PC-9 (cell line): ENCODE results near the gene SP6. TPM values are rescaled to one million over a fixed set of nuclear protein-coding genes. Genes with fewer than 3 reads are reported as not detected.

ENCODE experiments used
- BruUV-seq: library from RNA; stranded (reverse); fragments of 400-500 nt; replicated peaks from 2 replicates; lab custom pipeline; 2021; lab: Mats Ljungman, UMichigan
- CTCF ChIA-PET: fragments of 300-600 bp; sonication (Branson Sonifier 250); formaldehyde crosslinking; loops from one replicate; lab custom pipeline; 2022; ENCODE audit warnings: antibody characterized with exemption; lab: Charles Lee
- POLR2A ChIA-PET: fragments of 300-600 bp; sonication (Branson Sonifier 250); formaldehyde crosslinking; loops from one replicate; lab custom pipeline; 2022; ENCODE audit warnings: antibody characterized with exemption; ENCODE audit not compliant: unreplicated experiment; lab: Charles Lee
- DNase-seq, 2 experiments: peaks; one replicate each; pipeline versions ENCODE4 v3.0.0 to v3.0.0-alpha.2; 2015 to 2022; ENCODE audit warnings: mixed read lengths in 1 of 2
- H2AFZ ChIP-seq: fragments of 200-600 bp; sonication (generic); 2 replicates; pipeline ENCODE4 v1.8.1; 2017; ENCODE audit warnings: antibody characterized with exemption
- H3F3A ChIP-seq: fragments of 200-600 bp; sonication (generic); 2 replicates; pipeline ENCODE4 v1.8.1; 2017; ENCODE audit warnings: antibody characterized with exemption, mild to moderate bottlenecking, low read depth; ENCODE audit not compliant: insufficient read depth
- H3K27ac ChIP-seq: fragments of 200-600 bp; sonication (generic); 2 replicates; pipeline ENCODE4 v1.6.1; 2016; ENCODE audit warnings: mixed run types
- H3K27me3 ChIP-seq: fragments of 200-600 bp; sonication (generic); 2 replicates; pipeline ENCODE4 v1.6.1; 2016; ENCODE audit warnings: low read depth, mixed run types; ENCODE audit not compliant: insufficient read depth
- H3K36me3 ChIP-seq: fragments of 200-600 bp; sonication (generic); 2 replicates; pipeline ENCODE4 v1.6.1; 2016; ENCODE audit warnings: low read depth, mixed run types
- H3K4me1 ChIP-seq: fragments of 200-600 bp; sonication (generic); replicated peaks from 2 replicates; pipeline ENCODE4 v1.6.1; 2016; ENCODE audit warnings: mixed run types; ENCODE audit not compliant: insufficient read depth
- H3K4me2 ChIP-seq: fragments of 200-600 bp; sonication (generic); 2 replicates; pipeline ENCODE4 v1.6.1; 2017; ENCODE audit warnings: mixed run types
- H3K4me3 ChIP-seq: fragments of 200-600 bp; sonication (generic); 2 replicates; pipeline ENCODE4 v1.6.1; 2016; ENCODE audit warnings: mixed run types
- H3K79me2 ChIP-seq: fragments of 200-600 bp; sonication (generic); 2 replicates; pipeline ENCODE4 v1.6.1; 2017; ENCODE audit warnings: low read depth, mixed run types
- H3K9me2 ChIP-seq: fragments of 200-600 bp; sonication (generic); 2 replicates; pipeline ENCODE4 v1.8.1; 2017; ENCODE audit warnings: mild to moderate bottlenecking; ENCODE audit not compliant: insufficient read depth
- H3K9me3 ChIP-seq: fragments of 200-600 bp; sonication (generic); 2 replicates; pipeline ENCODE4 v1.8.1; 2016; ENCODE audit warnings: low read depth; ENCODE audit not compliant: insufficient read depth
- H4K20me1 ChIP-seq: fragments of 200-600 bp; sonication (generic); 2 replicates; pipeline ENCODE4 v1.8.1; 2017; ENCODE audit not compliant: insufficient read depth
- EZH2 ChIP-seq: fragments of 200-600 bp; sonication (generic); IDR thresholded peaks from 2 replicates; pipeline ENCODE4 v1.8.0; 2017; ENCODE audit warnings: antibody characterized with exemption, low read depth
- intact Hi-C: fragments of 100-400 bp; cut with micrococcal nuclease; formaldehyde crosslinking; loops from one replicate; pipeline ENCODE4 v1.10.0; 2022; ENCODE audit not compliant: unreplicated experiment
- total RNA-seq: library from RNA; stranded (reverse); gene quantifications from 2 replicates; pipeline ENCODE4 v1.2.3, GENCODE V29; 2021
- TF ChIP-seq, protein P1 (sequence below): fragments of 200-600 bp; sonication (generic); conservative IDR thresholded peaks from 2 replicates; pipeline ENCODE4 v1.6.1; 2017; ENCODE audit warnings: mixed run types, antibody characterized with exemption, mild to moderate bottlenecking, moderate library complexity

The SP6 gene
- total RNA-seq, 1 experiment from 2014 or later = 13.3 TPM

DNA sequence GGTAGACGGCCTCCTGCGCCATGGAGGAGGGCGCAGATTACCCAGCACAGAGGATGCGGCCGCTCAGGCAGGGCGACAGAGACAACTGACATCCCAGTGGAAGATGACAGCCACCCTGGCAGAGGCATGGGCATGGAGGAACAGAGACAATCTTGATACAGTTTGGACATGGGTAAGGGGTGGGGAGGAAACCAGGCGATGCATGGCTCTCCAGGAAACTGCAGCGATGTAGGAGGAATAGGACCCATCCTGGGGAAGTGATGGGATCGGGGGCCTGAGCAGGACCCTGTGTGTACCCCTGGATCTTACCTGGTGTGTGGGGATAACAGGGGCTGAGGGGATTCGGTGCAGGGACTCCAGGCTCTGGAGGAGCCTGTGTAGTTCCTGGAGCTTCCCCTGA, 34.0 kb downstream of the SP6 start:
- no peak overlapping the region for H2AFZ ChIP-seq
- no peaks in the 10 kb centered on the region for H3K9me3 ChIP-seq
- no TSS peak for BruUV-seq
- no peaks in the 10 kb centered on the region for H4K20me1 ChIP-seq
- peaks cover 24% of the 10 kb centered on the region for H3K79me2 ChIP-seq
- H3K4me1 ChIP-seq = peaks cover 26% of the 10 kb centered on the region
- no peaks in the 10 kb centered on the region for H3K9me2 ChIP-seq
- no peak for DNase-seq
- peaks cover 30% of the 10 kb centered on the region for H3K36me3 ChIP-seq
- CTCF ChIA-PET = no interaction called here
- H3K27me3 ChIP-seq = no peaks in the 10 kb centered on the region
- TF ChIP-seq EZH2 = no peak
- TF ChIP-seq, protein P1, sequence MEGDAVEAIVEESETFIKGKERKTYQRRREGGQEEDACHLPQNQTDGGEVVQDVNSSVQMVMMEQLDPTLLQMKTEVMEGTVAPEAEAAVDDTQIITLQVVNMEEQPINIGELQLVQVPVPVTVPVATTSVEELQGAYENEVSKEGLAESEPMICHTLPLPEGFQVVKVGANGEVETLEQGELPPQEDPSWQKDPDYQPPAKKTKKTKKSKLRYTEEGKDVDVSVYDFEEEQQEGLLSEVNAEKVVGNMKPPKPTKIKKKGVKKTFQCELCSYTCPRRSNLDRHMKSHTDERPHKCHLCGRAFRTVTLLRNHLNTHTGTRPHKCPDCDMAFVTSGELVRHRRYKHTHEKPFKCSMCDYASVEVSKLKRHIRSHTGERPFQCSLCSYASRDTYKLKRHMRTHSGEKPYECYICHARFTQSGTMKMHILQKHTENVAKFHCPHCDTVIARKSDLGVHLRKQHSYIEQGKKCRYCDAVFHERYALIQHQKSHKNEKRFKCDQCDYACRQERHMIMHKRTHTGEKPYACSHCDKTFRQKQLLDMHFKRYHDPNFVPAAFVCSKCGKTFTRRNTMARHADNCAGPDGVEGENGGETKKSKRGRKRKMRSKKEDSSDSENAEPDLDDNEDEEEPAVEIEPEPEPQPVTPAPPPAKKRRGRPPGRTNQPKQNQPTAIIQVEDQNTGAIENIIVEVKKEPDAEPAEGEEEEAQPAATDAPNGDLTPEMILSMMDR = no peak
- no peak overlapping the region for H3K27ac ChIP-seq
- POLR2A ChIA-PET = interaction anchor here (0.6 kb wide), 1 partner anchor 79 kb away, joined by 4 read pairs; no protein-coding TSS in a partner anchor
- H3K4me2 ChIP-seq = no peak overlapping the region
- H3K4me3 ChIP-seq = no peak overlapping the region
- intact Hi-C loops = no loop called here
- peaks cover 20% of the 10 kb centered on the region for H3F3A ChIP-seq

DNA sequence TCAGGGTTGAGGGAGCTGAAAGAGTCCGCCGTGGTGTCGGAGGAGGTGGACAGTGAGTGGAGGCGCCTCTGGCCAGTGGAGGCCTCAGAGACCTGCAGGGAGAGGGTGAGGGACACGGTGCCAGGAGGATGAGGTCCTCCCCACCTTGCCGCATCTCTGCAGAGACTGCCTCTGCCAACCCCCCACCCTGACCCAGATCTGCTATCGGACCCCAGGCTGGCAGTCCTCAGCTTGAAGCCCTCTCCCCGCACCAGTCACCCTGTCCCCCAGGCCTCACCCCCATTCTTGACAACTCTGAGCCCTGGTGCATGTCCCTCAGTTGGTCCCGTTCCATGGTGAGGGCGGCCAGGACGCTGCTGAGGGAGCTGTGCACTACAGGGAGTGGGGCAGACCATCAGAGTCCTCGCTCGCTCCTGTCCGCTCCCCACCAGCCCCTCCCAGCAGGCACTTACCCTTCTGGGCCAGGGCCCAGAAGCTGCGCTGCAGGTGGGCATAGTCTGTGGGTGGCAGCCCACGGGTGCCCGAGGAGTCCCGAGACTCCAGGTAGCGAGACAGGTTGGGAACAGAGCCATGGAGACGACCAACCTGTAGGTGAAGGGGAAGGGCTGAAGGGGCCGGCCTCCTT, 34.7 kb downstream of the SP6 start:
- Histone ChIP-seq H3K4me1 (peaks cover 30% of the 10 kb centered on the region), H3K4me2 (no peak overlapping the region), H3K27me3 (no peaks in the 10 kb centered on the region), H3K4me3 (no peak overlapping the region), H4K20me1 (no peaks in the 10 kb centered on the region), H3K79me2 (peaks cover 21% of the 10 kb centered on the region), H2AFZ (no peak overlapping the region), H3K9me2 (no peaks in the 10 kb centered on the region), H3K27ac (no peak overlapping the region), H3K9me3 (no peaks in the 10 kb centered on the region), H3F3A (peaks cover 23% of the 10 kb centered on the region), H3K36me3 (peaks cover 30% of the 10 kb centered on the region)
- ChIA-PET POLR2A (no interaction called here), CTCF (no interaction called here)
- no peak for DNase-seq
- TF ChIP-seq, protein P1 = no peak
- TF ChIP-seq EZH2 = no peak
- BruUV-seq = no TSS peak
- intact Hi-C loops = no loop called here

DNA sequence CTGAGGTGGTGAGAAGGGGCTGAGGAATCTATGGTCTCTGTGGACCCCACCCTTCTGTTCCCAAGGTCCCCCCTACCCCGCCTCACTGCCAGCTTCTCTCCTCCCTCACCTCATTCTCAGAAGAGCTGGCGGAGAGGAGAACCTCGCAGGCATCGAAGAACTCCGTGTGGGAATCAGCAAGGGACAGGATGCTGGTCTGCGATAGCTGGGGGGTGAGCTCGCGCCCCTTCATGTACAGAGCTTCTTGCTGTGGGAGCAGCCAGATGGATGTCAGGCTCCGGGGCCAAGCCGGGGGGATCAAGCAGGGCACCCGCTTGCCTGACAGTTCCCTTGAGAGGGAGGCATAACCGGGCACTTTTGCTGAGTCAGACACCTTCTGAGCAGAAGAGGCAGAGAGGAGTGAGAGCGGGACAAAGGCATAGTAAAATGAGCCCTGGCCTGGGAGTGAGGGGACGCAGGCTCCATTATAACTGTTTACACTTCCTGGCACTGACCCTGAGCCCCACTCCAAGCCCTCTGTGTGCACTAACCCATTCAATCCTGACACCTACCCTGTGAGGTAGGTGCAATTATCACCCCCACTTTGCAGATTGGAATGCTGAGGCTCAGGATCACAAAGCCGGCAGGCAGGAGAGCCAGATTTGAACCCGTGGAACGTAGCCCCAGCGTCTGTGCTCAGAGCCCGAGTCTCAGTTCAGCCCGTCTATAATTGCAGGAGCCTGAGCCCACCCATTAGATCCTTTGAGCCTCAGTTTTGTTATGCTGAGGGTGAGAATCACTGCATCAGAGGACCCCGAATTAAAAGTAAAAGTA, 35.7 kb downstream of the SP6 start:
- no peak overlapping the region for H3K4me3 ChIP-seq
- CTCF ChIA-PET = no interaction called here
- peaks cover 34% of the 10 kb centered on the region for H3K4me1 ChIP-seq
- no peaks in the 10 kb centered on the region for H4K20me1 ChIP-seq
- no peaks in the 10 kb centered on the region for H3K9me3 ChIP-seq
- POLR2A ChIA-PET = no interaction called here
- peaks cover 30% of the 10 kb centered on the region for H3K36me3 ChIP-seq
- intact Hi-C loops = no loop called here
- H2AFZ ChIP-seq = no peak overlapping the region
- H3K79me2 ChIP-seq = peaks cover 15% of the 10 kb centered on the region; the same call in 1 of the 2 replicates
- peaks cover 22% of the 10 kb centered on the region for H3F3A ChIP-seq
- H3K4me2 ChIP-seq = no peak overlapping the region
- no peaks in the 10 kb centered on the region for H3K27me3 ChIP-seq
- DNase-seq = no peak
- BruUV-seq = no TSS peak
- no peaks in the 10 kb centered on the region for H3K9me2 ChIP-seq
- TF ChIP-seq, protein P1 = no peak
- TF ChIP-seq EZH2 = no peak
- H3K27ac ChIP-seq = no peak overlapping the region
